B cell (primary cell): ENCODE measurements around the gene LSM10. TPM values are rescaled to one million over a fixed set of nuclear protein-coding genes. Genes with fewer than 3 reads are reported as not detected.
A peak's percentile ranks its signal among the peaks of the same experiment; 100 is the strongest.

Experiments
- ATAC-seq: fragments of 200-7000 bp; cut with Tn5 transposase; one replicate; pipeline ENCODE4 v1.10.0; 2021; ENCODE audit warnings: low read depth, mild to moderate bottlenecking, moderate number of reproducible peaks, moderate library complexity
- CTCF ChIA-PET: fragments of 350-600 bp; sonication (Branson Sonifier 250); formaldehyde crosslinking; loops from one replicate; lab custom pipeline; 2021; ENCODE audit warnings: antibody characterized with exemption, inconsistent platforms; lab: Charles Lee
- POLR2A ChIA-PET: fragments of 350-600 bp; sonication (Branson Sonifier 250); formaldehyde crosslinking; loops from one replicate; lab custom pipeline; 2021; ENCODE audit warnings: antibody characterized with exemption; lab: Charles Lee
- DNase-seq: peaks from one replicate; pipeline ENCODE4 v3.0.0; 2013
- H2AFZ ChIP-seq: 2 replicates; pipeline ENCODE4 v1.6.1; 2012; ENCODE audit warnings: mild to moderate bottlenecking, low read depth, low read length; ENCODE audit not compliant: insufficient read depth, poor library complexity, severe bottlenecking
- H3K27ac ChIP-seq, 2 donors: 1 replicate in 1 of 2; 2 replicates in 1 of 2; pipeline ENCODE4 v1.5.1; 2012 to 2013; ENCODE audit warnings: low read length in 2 of 2, mild to moderate bottlenecking in 2 of 2, moderate library complexity in 1 of 2
- H3K27me3 ChIP-seq, 4 experiments: fragments of 200-600 bp in 1 of 4; sonication (generic) in 1 of 4; replicated peaks in 1 of 4; 1 replicate in 2 of 4; 2 replicates in 2 of 4; pipeline versions ENCODE4 v1.6.1 to v1.7.0; 2013 to 2016; ENCODE audit warnings: low read length in 3 of 4, mild to moderate bottlenecking in 2 of 4, mixed read lengths in 1 of 4, moderate library complexity in 1 of 4; ENCODE audit not compliant: insufficient read depth in 4 of 4, control insufficient read depth in 3 of 4; ENCODE audit errors: control extremely low read depth in 1 of 4
- H3K36me3 ChIP-seq, 2 experiments: replicated peaks in 1 of 2; 1 replicate in 1 of 2; 2 replicates in 1 of 2; pipeline versions ENCODE4 v1.6.1 to v1.7.1; 2013; ENCODE audit warnings: low read length in 1 of 2; ENCODE audit not compliant: insufficient read depth in 2 of 2, control insufficient read depth in 1 of 2; ENCODE audit errors: control extremely low read depth in 1 of 2, extremely low read depth in 1 of 2
- H3K4me1 ChIP-seq, 2 donors: fragments of 200-600 bp in 1 of 2; sonication (generic) in 1 of 2; 1 replicate in 1 of 2; 2 replicates in 1 of 2; pipeline versions ENCODE4 v1.5.1 to v1.6.1; 2013 to 2017; ENCODE audit warnings: low read length in 2 of 2; ENCODE audit not compliant: control insufficient read depth in 2 of 2, insufficient read depth in 2 of 2
- H3K4me2 ChIP-seq: replicated peaks from 2 replicates; pipeline ENCODE3; 2012; ENCODE audit warnings: mild to moderate bottlenecking, low read depth, low read length; ENCODE audit not compliant: poor library complexity, severe bottlenecking
- H3K4me3 ChIP-seq, 5 experiments: fragments of 200-600 bp in 1 of 5; sonication (generic) in 1 of 5; 1 replicate in 3 of 5; 2 replicates in 2 of 5; pipeline versions ENCODE4 v1.5.1 to v1.7.0; 2011 to 2016; ENCODE audit warnings: low read length in 4 of 5, mild to moderate bottlenecking in 4 of 5, low read depth in 2 of 5, control low read depth in 1 of 5, moderate library complexity in 1 of 5; ENCODE audit not compliant: insufficient read depth in 1 of 5; ENCODE audit errors: control extremely low read depth in 1 of 5, extremely low read depth in 1 of 5
- H3K79me2 ChIP-seq: fragments of 200-600 bp; sonication (generic); one replicate; pipeline ENCODE4 v1.6.0; 2016; ENCODE audit warnings: low read length; ENCODE audit not compliant: control insufficient read depth, insufficient read depth
- H3K9ac ChIP-seq: fragments of 200-600 bp; sonication (generic); 2 replicates; pipeline ENCODE4 v1.6.1; 2017; ENCODE audit warnings: mild to moderate bottlenecking, low read length, moderate library complexity
- H3K9me3 ChIP-seq, 3 donors: one replicate each; pipeline versions ENCODE4 v1.6.1 to v1.7.1; 2013; ENCODE audit warnings: low read length in 2 of 3; ENCODE audit not compliant: control insufficient read depth in 2 of 3, insufficient read depth in 1 of 3; ENCODE audit errors: control extremely low read depth in 1 of 3
- H4K20me1 ChIP-seq: 2 replicates; pipeline ENCODE4 v1.6.0; 2012; ENCODE audit warnings: mild to moderate bottlenecking, low read length; ENCODE audit not compliant: insufficient read depth, control insufficient read depth, poor library complexity, severe bottlenecking
- H3K27ac Mint-ChIP-seq: one replicate; pipeline ENCODE4 v1.8.0; 2021; ENCODE audit warnings: mixed read lengths
- H3K27me3 Mint-ChIP-seq: one replicate; pipeline ENCODE4 v1.8.0; 2021; ENCODE audit warnings: mixed read lengths
- H3K4me1 Mint-ChIP-seq: one replicate; pipeline ENCODE4 v1.8.0; 2021; ENCODE audit warnings: mixed read lengths
- H3K4me3 Mint-ChIP-seq: one replicate; pipeline ENCODE4 v1.8.0; 2021; ENCODE audit warnings: mixed read lengths
- H3K9me3 Mint-ChIP-seq: one replicate; pipeline ENCODE4 v1.8.0; 2022; ENCODE audit warnings: mixed read lengths; ENCODE audit not compliant: insufficient read depth
- CTCF ChIP-seq: fragments of 200-600 bp; IDR thresholded peaks from one replicate; pipeline ENCODE4 v1.8.0; 2022; ENCODE audit warnings: antibody characterized with exemption, mild to moderate bottlenecking
- EZH2 ChIP-seq: IDR thresholded peaks from 2 replicates; pipeline ENCODE4 v1.6.1; 2012; ENCODE audit warnings: borderline replicate concordance, low read depth, mild to moderate bottlenecking, moderate library complexity, low read length; ENCODE audit not compliant: insufficient read depth, poor library complexity, severe bottlenecking
- WGBS: methylation state at CpG from one replicate; pipeline ENCODE4 v1.1.5; 2013; ENCODE audit warnings: missing lambda C conversion rate; ENCODE audit not compliant: insufficient coverage; 5-methylcytosine and 5-hydroxymethylcytosine counted together
- intact Hi-C: fragments of 100-400 bp; cut with micrococcal nuclease; formaldehyde crosslinking; loops from one replicate; pipeline ENCODE4 v1.10.0; 2022
- polyA plus RNA-seq: library from polyadenylated mRNA; depleted of rRNA; stranded (reverse); fragments of >200 nt; gene quantifications from 2 replicates; pipeline ENCODE4 v1.2.3, GENCODE V29; 2012
- total RNA-seq, 2 donors: library from RNA; stranded (reverse); fragments of 120-200 nt in 1 of 2; gene quantifications; 1 replicate in 1 of 2; 2 replicates in 1 of 2; pipeline versions ENCODE4 v1.2.3 to v1.2.4, GENCODE V29; 2013 to 2022

Gene LSM10
- total and polyA plus RNA-seq, 2 donors (not counting 1 experiment from before 2014, with no cell fraction given): 73.5 to 136 TPM

- WGBS: no CpG with 5 or more reads among the region's 4 CpGs
- Histone ChIP-seq H3K79me2 (no peaks in the 10 kb centered on the region), H3K4me1 (peaks cover 12 to 14% of the 10 kb centered on the region in 2 donors), H2AFZ (no peak overlapping the region), H3K27me3 (no peaks in the 10 kb centered on the region), H3K4me3 (no peak overlapping the region), H3K9ac (no peak overlapping the region), H3K27ac (no peak overlapping the region), H3K4me2 (no peak overlapping the region), H4K20me1 (no peaks in the 10 kb centered on the region), H3K9me3 (peaks cover 0 to 6% (median 0%) of the 10 kb centered on the region in 3 donors), H3K36me3 (no peaks in the 10 kb centered on the region)
- ATAC-seq: no peak
- no peak for DNase-seq
- no peak overlapping the region for H3K4me3 Mint-ChIP-seq
- intact Hi-C loops: no loop called here
- no peaks in the 10 kb centered on the region for H3K9me3 Mint-ChIP-seq
- H3K27me3 Mint-ChIP-seq: no peaks in the 10 kb centered on the region
- no peak overlapping the region for H3K27ac Mint-ChIP-seq
- H3K4me1 Mint-ChIP-seq: peaks cover 21% of the 10 kb centered on the region
- TF ChIP-seq CTCF (no peak), EZH2 (no peak)
- ChIA-PET POLR2A (no interaction called here), CTCF (interaction anchor here (1.0 kb wide), 3 partner anchors 12 to 72 kb away, joined by 4 to 5 read pairs (median 4); no protein-coding TSS in a partner anchor)
Observed at GRCh38 chr1:36414384-36414783, 16.7 kb upstream of the LSM10 start.

GRCh38 chr1:36411674-36412648 lies 14.3 kb upstream of the LSM10 start:
- WGBS: 52% methylated on average over 5 of the region's 11 CpGs

More at GRCh38 chr1:36411674-36412648, 14.3 kb upstream of the LSM10 start:
- Mint-ChIP-seq H3K4me3 (peak overlapping the region; percentile 3), H3K27ac (peak overlapping the region; percentile 56), H3K4me1 (peaks cover 21% of the 10 kb centered on the region), H3K9me3 (no peaks in the 10 kb centered on the region), H3K27me3 (no peaks in the 10 kb centered on the region)
- Histone ChIP-seq H3K36me3 (no peaks in the 10 kb centered on the region), H3K27ac (peak overlapping the region; percentile 8 to 41), H3K4me1 (peaks cover 12 to 14% of the 10 kb centered on the region in 2 donors), H4K20me1 (no peaks in the 10 kb centered on the region), H3K4me2 (peak overlapping the region; percentile 3), H3K4me3 (no peak overlapping the region), H3K9ac (no peak overlapping the region), H2AFZ (peak overlapping the region; percentile 38), H3K27me3 (no peaks in the 10 kb centered on the region), H3K9me3 (peaks cover 0 to 6% (median 0%) of the 10 kb centered on the region in 3 donors), H3K79me2 (no peaks in the 10 kb centered on the region)
- no peak for TF ChIP-seq EZH2
- TF ChIP-seq CTCF: no peak
- intact Hi-C loops: no loop called here
- ATAC-seq (peak; percentile 57), DNase-seq (peak; percentile 32)
- POLR2A ChIA-PET: interaction anchor here (0.7 kb wide), 1 partner anchor 263 kb away, joined by 3 read pairs; the partner anchor contains the start of gene TRAPPC3
- CTCF ChIA-PET: interaction anchor here (0.8 to 2.9 kb wide), 9 partner anchors 11 to 312 kb away, joined by 3 to 21 read pairs (median 4); no protein-coding TSS in a partner anchor
